Heart left ventricle (tissue), 13 donors: ENCODE measurements around the gene TEX2.

Experiments
- CTCF ChIP-seq, 12 donors: fragments of 200-600 bp; sonication (generic) in 4 of 12; IDR thresholded peaks; one replicate each; pipeline versions ENCODE4 v1.5.0 to v1.8.0; 2018 to 2022; ENCODE audit warnings: antibody characterized with exemption in 12 of 12, mild to moderate bottlenecking in 5 of 12
- POLR2A ChIP-seq, 2 donors: fragments of 450-650 bp; IDR thresholded peaks; one replicate each; pipeline ENCODE4 v1.6.1; 2017; ENCODE audit warnings: antibody characterized with exemption in 2 of 2, mild to moderate bottlenecking in 2 of 2, moderate library complexity in 2 of 2
- donor health status: ischemic (EF 13 %, LVEDD 7.1; RV severe dilation, severe dysfunction).
- donor health status: DM: no; HTN: yes; CAD: no.
- donor health status: DM: no; HTN: no; CAD: no.
- donor health status: ischemic (EF 25% LVEDD 6.9; RV normal size, moderate dysfunction).
- donor health status: ischemic (EF 25% LVEDD 5.7; RV mildly dilated, moderate dysfunction).
- donor health status: ischemic (EF 35%, LVEDD 5.7; RV mildly dilated, moderate dysfunction).
- donor health status: nonischemic (EF 11% LVEDD 7.7; RV severe dilation, severe dysfunction).
- donor health status: DM: yes; HTN: yes; CAD: no.
- donor health status: PGD.
- donor health status: ischemic (EF 29% LVEDD 5.4; RV normal size, mild dysfunction).
- donor health status: nonischemic (EF 23%, LVEDD 6.1; RV moderate dilation, normal function).

- TF ChIP-seq POLR2A (IDR thresholded peaks at IDR 0.05): no peak
- TF ChIP-seq CTCF (IDR thresholded peaks at IDR 0.05): peak in 11 of 12 donors; percentile 15 to 53 (median 36)
These were observed 114.4 kb downstream of the TEX2 start for GRCh38 chr17:64148699-64149098.
